IMR-90 (cell line): Measurements from ENCODE around the gene IFNAR2. TPM values are rescaled to one million over a fixed set of nuclear protein-coding genes. Genes with fewer than 3 reads are reported as not detected.

Source experiments
- ATAC-seq: fragments of 200-7000 bp; cut with Tn5 transposase; 2 replicates; pipeline ENCODE4 v1.9.1; 2020; ENCODE audit warnings: low read depth, mild to moderate bottlenecking, moderate library complexity
- BruUV-seq: library from RNA; stranded (reverse); fragments of 400-500 nt; replicated peaks from 2 replicates; lab custom pipeline; 2021; lab: Mats Ljungman, UMichigan
- CTCF ChIA-PET: fragments of 300-600 bp; formaldehyde crosslinking; extraction: SDS; loops from one replicate; lab custom pipeline; 2021; ENCODE audit warnings: antibody characterized with exemption; lab: Yijun Ruan, JAX
- POLR2A ChIA-PET: fragments of 300-600 bp; sonication (Branson Sonifier 250); formaldehyde crosslinking; loops from one replicate; lab custom pipeline; 2022; ENCODE audit warnings: antibody characterized with exemption; ENCODE audit not compliant: unreplicated experiment; lab: Charles Lee
- DNase-seq: peaks from one replicate; pipeline ENCODE4 v3.0.0; 2013
- H2AFZ ChIP-seq: replicated peaks from 2 replicates; pipeline ENCODE3; 2013; ENCODE audit warnings: low read length, mild to moderate bottlenecking; ENCODE audit not compliant: poor library complexity
- H2AK5ac ChIP-seq: 2 replicates; pipeline ENCODE4 v1.6.1; 2013; ENCODE audit warnings: low read depth, low read length, inconsistent platforms
- H2AK9ac ChIP-seq: replicated peaks from 2 replicates; pipeline ENCODE3; 2013; ENCODE audit warnings: mild to moderate bottlenecking, low read depth, low read length, moderate library complexity; ENCODE audit not compliant: poor library complexity
- H2BK120ac ChIP-seq: 2 replicates; pipeline ENCODE4 v1.6.1; 2013; ENCODE audit warnings: low read depth, low read length, inconsistent platforms
- H2BK15ac ChIP-seq: 3 replicates; pipeline ENCODE4 v1.6.1; 2013; ENCODE audit warnings: low read depth, low read length, inconsistent platforms
- H2BK20ac ChIP-seq: 2 replicates; pipeline ENCODE4 v1.6.1; 2013; ENCODE audit warnings: low read depth, mild to moderate bottlenecking, inconsistent platforms, low read length, moderate library complexity
- H2BK5ac ChIP-seq: 2 replicates; pipeline ENCODE4 v1.6.1; 2013; ENCODE audit warnings: mild to moderate bottlenecking, low read depth, low read length, inconsistent platforms; ENCODE audit not compliant: poor library complexity, severe bottlenecking
- H3K14ac ChIP-seq: replicated peaks from 2 replicates; pipeline ENCODE4 v1.6.1; 2013; ENCODE audit warnings: low read depth, low read length, inconsistent platforms
- H3K18ac ChIP-seq: 2 replicates; pipeline ENCODE4 v1.6.1; 2013; ENCODE audit warnings: low read depth, low read length, control low read depth
- H3K23ac ChIP-seq: 2 replicates; pipeline ENCODE4 v1.6.1; 2013; ENCODE audit warnings: low read depth, low read length, inconsistent platforms
- H3K27ac ChIP-seq: 2 replicates; pipeline ENCODE4 v1.5.1; 2013; ENCODE audit warnings: mild to moderate bottlenecking, control low read depth, low read length; ENCODE audit not compliant: insufficient read depth
- H3K27me3 ChIP-seq: 2 replicates; pipeline ENCODE4 v1.6.1; 2013; ENCODE audit warnings: low read length; ENCODE audit not compliant: control insufficient read depth, insufficient read depth
- H3K36me3 ChIP-seq: 2 replicates; pipeline ENCODE4 v1.6.1; 2013; ENCODE audit warnings: low read length, mixed read lengths; ENCODE audit not compliant: control insufficient read depth, insufficient read depth
- H3K4ac ChIP-seq: 2 replicates; pipeline ENCODE4 v1.6.1; 2013; ENCODE audit warnings: low read depth, low read length, inconsistent platforms
- H3K4me1 ChIP-seq: 2 replicates; pipeline ENCODE4 v1.6.1; 2013; ENCODE audit warnings: low read length, mixed read lengths; ENCODE audit not compliant: control insufficient read depth, insufficient read depth
- H3K4me2 ChIP-seq: 2 replicates; pipeline ENCODE4 v1.6.1; 2013; ENCODE audit warnings: low read depth, mild to moderate bottlenecking, control low read depth, low read length, moderate library complexity
- H3K4me3 ChIP-seq: 2 replicates; pipeline ENCODE4 v1.5.1; 2013; ENCODE audit warnings: low read depth, mild to moderate bottlenecking, control low read depth, low read length, moderate library complexity; ENCODE audit not compliant: insufficient read depth
- H3K56ac ChIP-seq: 2 replicates; pipeline ENCODE4 v1.6.1; 2013; ENCODE audit warnings: low read length, inconsistent platforms; ENCODE audit not compliant: insufficient read depth; ENCODE audit errors: extremely low read depth
- H3K79me1 ChIP-seq, 2 experiments: 2 replicates each; pipeline ENCODE4 v1.6.1; 2013; ENCODE audit warnings: low read length in 2 of 2, inconsistent platforms in 1 of 2, low read depth in 1 of 2
- H3K9ac ChIP-seq: 2 replicates; pipeline ENCODE4 v1.6.1; 2013; ENCODE audit warnings: low read depth, low read length, control low read depth
- H3K9me1 ChIP-seq: 2 replicates; pipeline ENCODE4 v1.6.1; 2013; ENCODE audit warnings: low read length, inconsistent platforms; ENCODE audit not compliant: insufficient read depth
- H3K9me3 ChIP-seq: 2 replicates; pipeline ENCODE4 v1.6.1; 2013; ENCODE audit warnings: low read length; ENCODE audit not compliant: control insufficient read depth, insufficient read depth
- H4K20me1 ChIP-seq: 2 replicates; pipeline ENCODE4 v1.6.1; 2013; ENCODE audit warnings: low read length, inconsistent platforms; ENCODE audit not compliant: insufficient read depth
- H4K5ac ChIP-seq: 2 replicates; pipeline ENCODE4 v1.6.1; 2013; ENCODE audit warnings: mild to moderate bottlenecking, low read depth, low read length, control low read depth
- H4K8ac ChIP-seq, 2 experiments: 2 replicates each; pipeline ENCODE4 v1.6.1; 2013; ENCODE audit warnings: low read depth in 2 of 2, low read length in 2 of 2, control low read depth in 1 of 2, inconsistent platforms in 1 of 2
- H4K91ac ChIP-seq: 2 replicates; pipeline ENCODE4 v1.6.1; 2013; ENCODE audit warnings: low read depth, low read length, inconsistent platforms; ENCODE audit not compliant: insufficient read depth
- BHLHE40 ChIP-seq: fragments of 150-350 bp; IDR thresholded peaks from 2 replicates; pipeline ENCODE4 v1.6.1; 2016; ENCODE audit warnings: mild to moderate bottlenecking, low read depth, low read length
- CEBPB ChIP-seq: IDR thresholded peaks from 2 replicates; pipeline ENCODE4 v1.6.1; 2012; ENCODE audit warnings: low read depth, low read length, improper control_type of control experiment
- CHD1 ChIP-seq: IDR thresholded peaks from 2 replicates; pipeline ENCODE4 v1.6.1; 2012; ENCODE audit warnings: low read depth, low read length, improper control_type of control experiment
- FOS ChIP-seq: fragments of 150-350 bp; IDR thresholded peaks from 2 replicates; pipeline ENCODE4 v1.6.1; 2016; ENCODE audit warnings: low read depth, low read length
- MAFK ChIP-seq: IDR thresholded peaks from 2 replicates; pipeline ENCODE4 v1.6.1; 2012; ENCODE audit warnings: low read depth, low read length, improper control_type of control experiment
- MAZ ChIP-seq: IDR thresholded peaks from 2 replicates; pipeline ENCODE4 v1.6.1; 2012; ENCODE audit warnings: low read depth, mild to moderate bottlenecking, low read length, improper control_type of control experiment, moderate library complexity, borderline replicate concordance
- MXI1 ChIP-seq: IDR thresholded peaks from 2 replicates; pipeline ENCODE4 v1.6.1; 2012; ENCODE audit warnings: low read depth, mild to moderate bottlenecking, low read length, moderate library complexity, borderline replicate concordance
- NFE2L2 ChIP-seq: fragments of 150-350 bp; IDR thresholded peaks from 2 replicates; pipeline ENCODE4 v1.6.1; 2016; ENCODE audit warnings: low read depth, mild to moderate bottlenecking, low read length
- POLR2A ChIP-seq: IDR thresholded peaks from 2 replicates; pipeline ENCODE4 v1.6.1; 2012; ENCODE audit warnings: mild to moderate bottlenecking, low read depth, low read length
- RAD21 ChIP-seq: IDR thresholded peaks from 2 replicates; pipeline ENCODE4 v1.6.1; 2012; ENCODE audit warnings: low read length, improper control_type of control experiment
- RCOR1 ChIP-seq: IDR thresholded peaks from 2 replicates; pipeline ENCODE4 v1.6.1; 2012; ENCODE audit warnings: mild to moderate bottlenecking, low read length, improper control_type of control experiment; ENCODE audit not compliant: insufficient replicate concordance
- RFX5 ChIP-seq: IDR thresholded peaks from 2 replicates; pipeline ENCODE4 v1.8.0; 2012; ENCODE audit warnings: low read depth, mild to moderate bottlenecking, low read length, moderate library complexity
- SMC3 ChIP-seq: fragments of 150-350 bp; IDR thresholded peaks from 2 replicates; pipeline ENCODE4 v1.6.1; 2016; ENCODE audit warnings: low read depth, mild to moderate bottlenecking, antibody characterized with exemption, low read length, moderate library complexity
- WGBS, 2 experiments: methylation state at CpG; one replicate each; pipeline versions ENCODE4 v1.1.5 to v1.1.7; 2013; ENCODE audit warnings: missing lambda C conversion rate in 2 of 2; ENCODE audit not compliant: insufficient read length in 1 of 2; ENCODE audit errors: extremely low coverage in 2 of 2; 5-methylcytosine and 5-hydroxymethylcytosine counted together
- dilution Hi-C: fragments of 300-500 bp; cut with HindIII; formaldehyde crosslinking; loops from one replicate; pipeline ENCODE4 v1.14.3; 2018; ENCODE audit warnings: low sequenced_read_pairs; ENCODE audit not compliant: unreplicated experiment
- in situ Hi-C: fragments of 300-500 bp; cut with MboI; formaldehyde crosslinking; loops from 3 replicates; pipeline ENCODE4 v1.14.3; 2019; ENCODE audit warnings: low sequenced_read_pairs, inconsistent platforms, mixed read lengths
- intact Hi-C: fragments of 100-400 bp; cut with micrococcal nuclease; formaldehyde crosslinking; loops from 2 replicates; pipeline ENCODE4 v1.10.0; 2022
- polyA plus RNA-seq, 3 experiments: library from polyadenylated mRNA; depleted of rRNA; stranded (reverse); fragments of >200 nt; gene quantifications; 2 replicates each; pipeline ENCODE4 v1.2.3, GENCODE V29; 2012; ENCODE audit warnings: low replicate concordance in 1 of 3
- total RNA-seq: library from RNA; depleted of rRNA; stranded (reverse); fragments of >200 nt; gene quantifications from 2 replicates; pipeline ENCODE4 v1.2.3, GENCODE V29; 2012
- TF ChIP-seq, protein P1 (sequence below): fragments of 150-350 bp; IDR thresholded peaks from 2 replicates; pipeline ENCODE4 v1.6.1; 2016; ENCODE audit warnings: low read depth, mild to moderate bottlenecking, low read length, moderate library complexity, borderline replicate concordance
- TF ChIP-seq, protein P2 (sequence below): conservative IDR thresholded peaks from 2 replicates; pipeline ENCODE4 v1.5.1; 2012; ENCODE audit warnings: mild to moderate bottlenecking, low read depth, low read length, improper control_type of control experiment
- TF ChIP-seq, protein P3 (sequence below): fragments of 150-350 bp; IDR thresholded peaks from 2 replicates; pipeline ENCODE4 v1.6.1; 2017; ENCODE audit warnings: mild to moderate bottlenecking, antibody characterized with exemption, low read length, low read depth

IFNAR2 gene
- total and polyA plus RNA-seq, 2 of the 4 experiments (the other 2 are of a cell fraction) = 6.3 to 13.9 TPM

DNA sequence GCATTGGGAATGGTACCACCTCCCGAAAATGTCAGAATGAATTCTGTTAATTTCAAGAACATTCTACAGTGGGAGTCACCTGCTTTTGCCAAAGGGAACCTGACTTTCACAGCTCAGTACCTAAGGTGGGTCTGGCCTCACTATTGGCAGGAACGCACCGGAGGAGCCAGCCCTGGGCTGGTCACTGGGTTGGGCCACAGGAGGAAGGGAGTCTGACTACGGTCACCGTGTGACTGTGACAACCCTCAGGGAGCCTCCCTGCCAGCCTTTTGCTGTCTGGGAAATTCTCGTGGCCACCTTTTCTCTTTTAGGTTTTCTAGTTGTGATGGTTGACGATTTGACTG lies 38.6 kb downstream of the IFNAR2 start:
- dilution Hi-C loops (no loop called here), in situ Hi-C loops (no loop called here), intact Hi-C loops (no loop called here)
- H3K18ac ChIP-seq = no peak overlapping the region
- no peak overlapping the region for H3K23ac ChIP-seq
- POLR2A ChIA-PET = no interaction called here
- H2BK15ac ChIP-seq = no peak overlapping the region
- H2AK5ac ChIP-seq = no peak overlapping the region
- no peak overlapping the region for H3K56ac ChIP-seq
- H3K36me3 ChIP-seq = peaks cover 13% of the 10 kb centered on the region
- no peak overlapping the region for H3K4ac ChIP-seq
- no peak overlapping the region for H3K4me2 ChIP-seq
- no peaks in the 10 kb centered on the region for H3K27me3 ChIP-seq
- no peak overlapping the region for H3K4me3 ChIP-seq
- H3K9me3 ChIP-seq = no peaks in the 10 kb centered on the region
- H2BK120ac ChIP-seq = no peak overlapping the region
- WGBS, 2 experiments = 100% methylated on average over 4 of the region's 7 CpGs; no CpG with 5 or more reads in 1 of the 2 experiments
- H2BK20ac ChIP-seq = no peak overlapping the region
- no peak for DNase-seq
- no peaks in the 10 kb centered on the region for H4K20me1 ChIP-seq
- no peaks in the 10 kb centered on the region; the same call in 1 of the 2 replicates for H3K4me1 ChIP-seq
- CTCF ChIA-PET = no interaction called here
- no peak overlapping the region for H2AFZ ChIP-seq
- no peak overlapping the region for H3K9ac ChIP-seq
- H3K79me1 ChIP-seq = peaks cover 30 to 41% of the 10 kb centered on the region in 2 experiments
- peaks cover 13% of the 10 kb centered on the region for H3K9me1 ChIP-seq
- H2BK5ac ChIP-seq = no peak overlapping the region
- TF ChIP-seq RCOR1 (no peak), RFX5 (no peak), RAD21 (no peak), MAFK (no peak), MAZ (no peak), CHD1 (no peak), SMC3 (no peak), NFE2L2 (no peak), FOS (no peak), POLR2A (no peak), CEBPB (no peak), MXI1 (no peak), BHLHE40 (no peak)
- TF ChIP-seq, protein P1, sequence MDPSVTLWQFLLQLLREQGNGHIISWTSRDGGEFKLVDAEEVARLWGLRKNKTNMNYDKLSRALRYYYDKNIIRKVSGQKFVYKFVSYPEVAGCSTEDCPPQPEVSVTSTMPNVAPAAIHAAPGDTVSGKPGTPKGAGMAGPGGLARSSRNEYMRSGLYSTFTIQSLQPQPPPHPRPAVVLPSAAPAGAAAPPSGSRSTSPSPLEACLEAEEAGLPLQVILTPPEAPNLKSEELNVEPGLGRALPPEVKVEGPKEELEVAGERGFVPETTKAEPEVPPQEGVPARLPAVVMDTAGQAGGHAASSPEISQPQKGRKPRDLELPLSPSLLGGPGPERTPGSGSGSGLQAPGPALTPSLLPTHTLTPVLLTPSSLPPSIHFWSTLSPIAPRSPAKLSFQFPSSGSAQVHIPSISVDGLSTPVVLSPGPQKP = no peak
- TF ChIP-seq, protein P2, sequence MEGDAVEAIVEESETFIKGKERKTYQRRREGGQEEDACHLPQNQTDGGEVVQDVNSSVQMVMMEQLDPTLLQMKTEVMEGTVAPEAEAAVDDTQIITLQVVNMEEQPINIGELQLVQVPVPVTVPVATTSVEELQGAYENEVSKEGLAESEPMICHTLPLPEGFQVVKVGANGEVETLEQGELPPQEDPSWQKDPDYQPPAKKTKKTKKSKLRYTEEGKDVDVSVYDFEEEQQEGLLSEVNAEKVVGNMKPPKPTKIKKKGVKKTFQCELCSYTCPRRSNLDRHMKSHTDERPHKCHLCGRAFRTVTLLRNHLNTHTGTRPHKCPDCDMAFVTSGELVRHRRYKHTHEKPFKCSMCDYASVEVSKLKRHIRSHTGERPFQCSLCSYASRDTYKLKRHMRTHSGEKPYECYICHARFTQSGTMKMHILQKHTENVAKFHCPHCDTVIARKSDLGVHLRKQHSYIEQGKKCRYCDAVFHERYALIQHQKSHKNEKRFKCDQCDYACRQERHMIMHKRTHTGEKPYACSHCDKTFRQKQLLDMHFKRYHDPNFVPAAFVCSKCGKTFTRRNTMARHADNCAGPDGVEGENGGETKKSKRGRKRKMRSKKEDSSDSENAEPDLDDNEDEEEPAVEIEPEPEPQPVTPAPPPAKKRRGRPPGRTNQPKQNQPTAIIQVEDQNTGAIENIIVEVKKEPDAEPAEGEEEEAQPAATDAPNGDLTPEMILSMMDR = no peak
- TF ChIP-seq, protein P3, sequence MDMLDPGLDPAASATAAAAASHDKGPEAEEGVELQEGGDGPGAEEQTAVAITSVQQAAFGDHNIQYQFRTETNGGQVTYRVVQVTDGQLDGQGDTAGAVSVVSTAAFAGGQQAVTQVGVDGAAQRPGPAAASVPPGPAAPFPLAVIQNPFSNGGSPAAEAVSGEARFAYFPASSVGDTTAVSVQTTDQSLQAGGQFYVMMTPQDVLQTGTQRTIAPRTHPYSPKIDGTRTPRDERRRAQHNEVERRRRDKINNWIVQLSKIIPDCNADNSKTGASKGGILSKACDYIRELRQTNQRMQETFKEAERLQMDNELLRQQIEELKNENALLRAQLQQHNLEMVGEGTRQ = no peak
- no peak overlapping the region for H3K14ac ChIP-seq
- H4K5ac ChIP-seq = no peak overlapping the region
- H4K8ac ChIP-seq = no peak overlapping the region
- BruUV-seq = no TSS peak
- no peak overlapping the region for H2AK9ac ChIP-seq
- H3K27ac ChIP-seq = no peak overlapping the region
- no peak for ATAC-seq
- no peak overlapping the region for H4K91ac ChIP-seq
